ENCODE measurements around the gene LENG8. TPM values are rescaled to one million over a fixed set of nuclear protein-coding genes. Genes with fewer than 3 reads are reported as not detected.

LENG8 gene
- total and polyA plus RNA-seq, 11 donors: 23.6 to 93.9 (median 58.8) TPM

- TF ChIP-seq POLR2A (IDR thresholded peaks at IDR 0.05): no peak
- TF ChIP-seq, protein P1, sequence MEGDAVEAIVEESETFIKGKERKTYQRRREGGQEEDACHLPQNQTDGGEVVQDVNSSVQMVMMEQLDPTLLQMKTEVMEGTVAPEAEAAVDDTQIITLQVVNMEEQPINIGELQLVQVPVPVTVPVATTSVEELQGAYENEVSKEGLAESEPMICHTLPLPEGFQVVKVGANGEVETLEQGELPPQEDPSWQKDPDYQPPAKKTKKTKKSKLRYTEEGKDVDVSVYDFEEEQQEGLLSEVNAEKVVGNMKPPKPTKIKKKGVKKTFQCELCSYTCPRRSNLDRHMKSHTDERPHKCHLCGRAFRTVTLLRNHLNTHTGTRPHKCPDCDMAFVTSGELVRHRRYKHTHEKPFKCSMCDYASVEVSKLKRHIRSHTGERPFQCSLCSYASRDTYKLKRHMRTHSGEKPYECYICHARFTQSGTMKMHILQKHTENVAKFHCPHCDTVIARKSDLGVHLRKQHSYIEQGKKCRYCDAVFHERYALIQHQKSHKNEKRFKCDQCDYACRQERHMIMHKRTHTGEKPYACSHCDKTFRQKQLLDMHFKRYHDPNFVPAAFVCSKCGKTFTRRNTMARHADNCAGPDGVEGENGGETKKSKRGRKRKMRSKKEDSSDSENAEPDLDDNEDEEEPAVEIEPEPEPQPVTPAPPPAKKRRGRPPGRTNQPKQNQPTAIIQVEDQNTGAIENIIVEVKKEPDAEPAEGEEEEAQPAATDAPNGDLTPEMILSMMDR (IDR thresholded peaks at IDR 0.05): no peak
- H3K9me3 ChIP-seq: no peaks in the 10 kb centered on the region
- 74 to 77% (median 76%) methylated on average over 10 of the region's 10 CpGs for WGBS, 4 donors
- intact Hi-C loops (cut with DNase I): no loop called here
- H3K4me3 ChIP-seq: no peak overlapping the region
- DNase-seq (no peak), ATAC-seq (no peak)
- H3K36me3 ChIP-seq: no peaks in the 10 kb centered on the region
- peaks cover 5 to 39% (median 19%) of the 10 kb centered on the region in 9 donors for H3K27me3 ChIP-seq
- H3K27ac ChIP-seq: no peak overlapping the region
- H3K4me1 ChIP-seq: peaks cover 0 to 49% (median 25%) of the 10 kb centered on the region in 12 donors
Measured at GRCh38 chr19:54432144-54432738, 16.8 kb upstream of the LENG8 start.

GRCh38 chr19:54433697-54434096 is 15.3 kb upstream of the LENG8 start:
- H3K27me3 ChIP-seq: peaks cover 5 to 32% (median 16%) of the 10 kb centered on the region in 9 donors
- DNase-seq (no peak), ATAC-seq (no peak)
- no peak overlapping the region for H3K27ac ChIP-seq
- peaks cover 0 to 49% (median 25%) of the 10 kb centered on the region in 12 donors for H3K4me1 ChIP-seq
- peaks cover 0 to 3% (median 0%) of the 10 kb centered on the region in 9 donors for H3K36me3 ChIP-seq
- H3K4me3 ChIP-seq: no peak overlapping the region
- H3K9me3 ChIP-seq: no peaks in the 10 kb centered on the region
- no peak for TF ChIP-seq POLR2A (IDR thresholded peaks at IDR 0.05)
- TF ChIP-seq, protein P1 (IDR thresholded peaks at IDR 0.05): no peak
- 82 to 93% (median 92%) methylated on average over 5 of the region's 5 CpGs for WGBS, 4 donors
- intact Hi-C loops (cut with DNase I): no loop called here

GRCh38 chr19:54434112-54434872 is 14.7 kb upstream of the LENG8 start:
- Histone ChIP-seq H3K9me3 (no peaks in the 10 kb centered on the region), H3K27me3 (peaks cover 5 to 26% (median 10%) of the 10 kb centered on the region in 9 donors), H3K4me1 (peaks cover 0 to 52% (median 25%) of the 10 kb centered on the region in 12 donors), H3K4me3 (no peak overlapping the region), H3K27ac (no peak overlapping the region), H3K36me3 (peaks cover 0 to 7% (median 0%) of the 10 kb centered on the region in 9 donors)
- WGBS, 4 donors: 52 to 61% (median 53%) methylated on average over 18 to 23 of the region's 23 CpGs
- ATAC-seq (no peak), DNase-seq (no peak)
- intact Hi-C loops (cut with DNase I): no loop called here
- TF ChIP-seq, protein P1 (IDR thresholded peaks at IDR 0.05): no peak
- no peak for TF ChIP-seq POLR2A (IDR thresholded peaks at IDR 0.05)

- Histone ChIP-seq H3K27me3 (peaks cover 5 to 26% (median 10%) of the 10 kb centered on the region in 9 donors), H3K27ac (no peak overlapping the region), H3K9me3 (no peaks in the 10 kb centered on the region), H3K36me3 (peaks cover 0 to 7% (median 0%) of the 10 kb centered on the region in 9 donors), H3K4me3 (no peak overlapping the region), H3K4me1 (peaks cover 0 to 54% (median 25%) of the 10 kb centered on the region in 12 donors)
- no peak for TF ChIP-seq POLR2A (IDR thresholded peaks at IDR 0.05)
- TF ChIP-seq, protein P1 (IDR thresholded peaks at IDR 0.05): no peak
- DNase-seq (peak in 1 of 5 donors; percentile 33), ATAC-seq (no peak)
- 36 to 45% (median 40%) methylated on average over 11 of the region's 11 CpGs for WGBS, 4 donors
- intact Hi-C loops (cut with DNase I): loop anchor here in 1 of 10 donors (5.0 kb wide), 1 partner anchor 42 kb away; no protein-coding TSS in a partner anchor
Measured at GRCh38 chr19:54434873-54435214, 14.2 kb upstream of the LENG8 start.
